Thoracic aorta (tissue), 2 donors: ENCODE measurements around the gene RNF8. TPM values are rescaled to one million over a fixed set of nuclear protein-coding genes. Genes with fewer than 3 reads are reported as not detected.

ENCODE experiments used
- ATAC-seq: fragments of 150-250 bp; one replicate; pipeline ENCODE4 v1.8.0; 2017; ENCODE audit warnings: low read depth; ENCODE audit not compliant: insufficient number of reproducible peaks, low FRiP score
- DNase-seq: peaks from one replicate; pipeline ENCODE4 v3.0.0-alpha.2; 2020; ENCODE audit warnings: low spot score
- H3K27ac ChIP-seq, 2 donors: fragments of 200-600 bp; sonication (generic); 1 replicate in 1 of 2; 2 replicates in 1 of 2; pipeline ENCODE4 v1.5.1; 2016; ENCODE audit warnings: mild to moderate bottlenecking in 2 of 2, moderate library complexity in 2 of 2
- H3K27me3 ChIP-seq: fragments of 200-600 bp; sonication (generic); replicated peaks from 2 replicates; pipeline ENCODE4 v1.6.0; 2016; ENCODE audit warnings: mild to moderate bottlenecking; ENCODE audit not compliant: insufficient read depth
- H3K36me3 ChIP-seq: fragments of 200-600 bp; sonication (generic); one replicate; pipeline ENCODE4 v1.5.1; 2016
- H3K4me1 ChIP-seq, 2 donors: fragments of 200-600 bp; sonication (generic); 1 replicate in 1 of 2; 2 replicates in 1 of 2; pipeline versions ENCODE4 v1.5.1 to v1.6.0; 2016; ENCODE audit warnings: low read depth in 2 of 2, mild to moderate bottlenecking in 1 of 2; ENCODE audit not compliant: control insufficient read depth in 1 of 2
- H3K4me3 ChIP-seq: fragments of 200-600 bp; sonication (generic); 2 replicates; pipeline ENCODE4 v1.5.1; 2016; ENCODE audit warnings: mild to moderate bottlenecking
- H3K9me3 ChIP-seq: fragments of 200-600 bp; sonication (generic); 2 replicates; pipeline ENCODE4 v1.5.1; 2016
- total RNA-seq, 2 donors: library from RNA; depleted of rRNA; stranded (reverse); fragments of >200 nt; gene quantifications; one replicate each; pipeline versions ENCODE4 v1.1.0 to v1.2.3, GENCODE V29; 2016
- TF ChIP-seq, protein P1 (sequence below): fragments of 200-600 bp; sonication (generic); IDR thresholded peaks from one replicate; pipeline ENCODE4 v1.5.1; 2019; ENCODE audit warnings: antibody characterized with exemption

Gene RNF8
- total RNA-seq, 2 donors from 2014 or later: 10.0 to 16.6 TPM

DNA sequence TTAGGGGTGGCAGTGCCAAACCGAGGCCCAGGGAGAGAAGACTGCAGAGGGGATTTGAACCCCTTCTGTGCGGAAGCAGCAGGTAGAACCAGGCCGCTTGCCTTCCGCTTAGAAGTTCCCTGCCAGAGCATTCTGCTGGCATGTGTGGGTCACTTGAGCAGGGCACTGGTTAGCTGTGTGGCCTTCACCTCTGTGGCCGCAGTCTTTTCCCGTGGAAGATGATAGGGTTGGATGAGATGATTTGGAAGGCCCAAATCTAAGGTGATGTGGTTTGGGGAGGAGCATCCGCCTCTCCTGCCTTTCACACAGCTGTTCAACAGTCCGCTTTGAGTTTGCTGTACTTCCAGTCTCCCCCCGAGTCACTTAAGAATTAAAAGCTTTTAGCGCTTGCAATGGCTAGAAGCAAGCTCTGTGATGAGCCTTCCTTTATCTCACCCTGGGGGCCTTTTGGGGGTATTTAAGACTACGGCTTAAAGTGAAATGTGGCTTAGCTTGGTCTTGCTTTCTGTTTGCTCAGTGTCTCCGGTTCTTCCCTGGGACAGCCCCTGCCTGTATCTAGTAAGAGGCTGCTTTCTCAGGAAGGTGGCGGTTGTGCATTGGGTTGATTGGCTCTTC lies 80.0 kb downstream of the RNF8 start:
- Histone ChIP-seq H3K4me1 (peaks cover 10 to 23% of the 10 kb centered on the region in 2 donors), H3K36me3 (no peaks in the 10 kb centered on the region), H3K27me3 (no peaks in the 10 kb centered on the region), H3K27ac (peak overlapping the region; percentile 92 to 95), H3K9me3 (no peaks in the 10 kb centered on the region), H3K4me3 (peak overlapping the region; percentile 92)
- ATAC-seq (no peak), DNase-seq (no peak)
- TF ChIP-seq, protein P1, sequence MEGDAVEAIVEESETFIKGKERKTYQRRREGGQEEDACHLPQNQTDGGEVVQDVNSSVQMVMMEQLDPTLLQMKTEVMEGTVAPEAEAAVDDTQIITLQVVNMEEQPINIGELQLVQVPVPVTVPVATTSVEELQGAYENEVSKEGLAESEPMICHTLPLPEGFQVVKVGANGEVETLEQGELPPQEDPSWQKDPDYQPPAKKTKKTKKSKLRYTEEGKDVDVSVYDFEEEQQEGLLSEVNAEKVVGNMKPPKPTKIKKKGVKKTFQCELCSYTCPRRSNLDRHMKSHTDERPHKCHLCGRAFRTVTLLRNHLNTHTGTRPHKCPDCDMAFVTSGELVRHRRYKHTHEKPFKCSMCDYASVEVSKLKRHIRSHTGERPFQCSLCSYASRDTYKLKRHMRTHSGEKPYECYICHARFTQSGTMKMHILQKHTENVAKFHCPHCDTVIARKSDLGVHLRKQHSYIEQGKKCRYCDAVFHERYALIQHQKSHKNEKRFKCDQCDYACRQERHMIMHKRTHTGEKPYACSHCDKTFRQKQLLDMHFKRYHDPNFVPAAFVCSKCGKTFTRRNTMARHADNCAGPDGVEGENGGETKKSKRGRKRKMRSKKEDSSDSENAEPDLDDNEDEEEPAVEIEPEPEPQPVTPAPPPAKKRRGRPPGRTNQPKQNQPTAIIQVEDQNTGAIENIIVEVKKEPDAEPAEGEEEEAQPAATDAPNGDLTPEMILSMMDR: no peak

DNA sequence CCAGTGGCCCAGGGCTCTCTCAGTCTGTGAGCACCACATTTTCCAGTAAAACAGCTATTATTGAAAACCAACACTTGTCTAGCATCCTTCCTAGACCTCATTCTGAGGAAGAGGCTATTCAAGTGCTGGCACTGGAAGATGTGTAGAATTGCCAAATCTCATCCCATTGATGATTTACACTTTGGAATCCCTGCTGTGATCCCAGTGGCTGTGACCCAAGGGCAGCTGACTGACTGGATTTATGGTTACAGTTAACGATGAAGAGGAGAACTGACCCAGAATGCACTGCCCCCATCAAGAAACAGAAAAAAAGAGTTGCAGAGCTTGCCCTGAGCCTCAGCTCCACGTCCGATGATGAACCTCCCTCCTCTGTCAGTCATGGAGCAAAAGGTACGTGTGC lies 81.6 kb downstream of the RNF8 start:
- TF ChIP-seq, protein P1: no peak
- ATAC-seq (no peak), DNase-seq (no peak)
- Histone ChIP-seq H3K4me3 (no peak overlapping the region), H3K27ac (no peak overlapping the region), H3K36me3 (no peaks in the 10 kb centered on the region), H3K9me3 (no peaks in the 10 kb centered on the region), H3K27me3 (no peaks in the 10 kb centered on the region), H3K4me1 (peaks cover 15 to 32% of the 10 kb centered on the region in 2 donors)

DNA sequence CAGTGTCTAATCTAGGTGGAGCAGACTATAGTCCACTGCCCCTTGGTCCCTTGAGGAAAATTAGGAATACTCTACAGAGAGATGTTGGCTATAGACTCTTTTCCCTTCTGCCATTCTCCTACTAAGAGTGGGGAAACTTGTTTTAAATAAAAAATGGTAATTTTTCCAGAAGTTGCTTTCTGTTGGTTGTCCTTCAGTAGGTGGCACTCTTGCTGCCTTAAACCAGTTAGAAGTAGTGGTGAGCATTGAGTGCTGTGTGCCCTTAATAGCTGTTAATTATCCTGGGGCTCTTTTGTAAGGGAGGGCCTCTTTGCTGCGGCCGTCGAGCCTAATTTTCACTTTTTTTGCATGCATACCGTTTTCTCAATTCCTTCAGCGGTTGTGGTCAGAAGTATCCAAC lies 82.0 kb downstream of the RNF8 start:
- Histone ChIP-seq H3K4me3 (no peak overlapping the region), H3K9me3 (no peaks in the 10 kb centered on the region), H3K27ac (no peak overlapping the region), H3K27me3 (no peaks in the 10 kb centered on the region), H3K4me1 (peaks cover 15 to 33% of the 10 kb centered on the region in 2 donors), H3K36me3 (no peaks in the 10 kb centered on the region)
- no peak for DNase-seq
- ATAC-seq: no peak
- TF ChIP-seq, protein P1: no peak

DNA sequence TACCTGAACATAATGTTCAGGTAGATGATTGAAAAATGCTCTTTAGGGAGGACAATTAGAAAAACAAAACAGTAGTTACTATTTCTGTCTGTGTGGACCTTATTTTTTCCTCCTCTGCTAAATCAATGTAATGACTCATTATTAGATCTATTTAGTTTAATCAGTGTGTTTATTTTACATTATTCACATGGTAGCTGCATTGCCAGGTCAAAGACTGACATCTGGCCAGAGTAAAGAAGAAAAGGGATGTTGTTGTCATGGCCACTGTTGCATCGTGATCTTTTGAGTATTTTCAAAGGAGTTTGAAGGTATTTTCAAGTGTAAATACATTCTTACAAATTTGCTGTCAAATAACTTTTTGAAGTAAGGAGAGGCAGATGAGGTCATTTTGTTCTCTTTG lies 85.1 kb downstream of the RNF8 start:
- Histone ChIP-seq H3K27me3 (no peaks in the 10 kb centered on the region), H3K4me1 (peaks cover 16 to 49% of the 10 kb centered on the region in 2 donors), H3K36me3 (no peaks in the 10 kb centered on the region), H3K9me3 (no peaks in the 10 kb centered on the region), H3K4me3 (no peak overlapping the region), H3K27ac (no peak overlapping the region)
- no peak for DNase-seq
- TF ChIP-seq, protein P1: no peak
- no peak for ATAC-seq

DNA sequence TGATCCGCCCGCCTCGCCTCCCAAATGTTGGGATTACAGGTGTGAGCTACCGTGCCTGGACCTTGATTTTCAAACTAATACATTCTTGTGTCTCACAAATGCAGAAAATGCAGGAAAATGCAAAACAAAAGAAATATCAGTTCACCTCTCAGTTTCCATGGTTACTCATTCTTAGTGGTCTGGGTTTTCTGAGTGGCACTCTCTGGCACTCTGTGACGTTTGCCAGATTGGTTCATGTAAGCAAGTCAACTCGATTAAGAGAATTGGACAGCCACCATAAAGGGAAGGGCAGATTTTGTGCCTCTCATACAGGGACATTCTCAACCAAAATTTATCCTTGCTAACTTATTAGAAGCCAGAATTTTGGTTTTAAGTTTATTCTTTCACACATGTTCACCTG lies 87.9 kb downstream of the RNF8 start:
- Histone ChIP-seq H3K36me3 (peaks cover 10% of the 10 kb centered on the region), H3K4me1 (peaks cover 7 to 39% of the 10 kb centered on the region in 2 donors), H3K4me3 (no peak overlapping the region), H3K27me3 (no peaks in the 10 kb centered on the region), H3K27ac (peak overlapping the region in 1 of 2 donors; percentile 55), H3K9me3 (no peaks in the 10 kb centered on the region)
- TF ChIP-seq, protein P1: no peak
- ATAC-seq (no peak), DNase-seq (no peak)
